Prostate gland (tissue), 2 donors: Measurements from ENCODE around the gene CRYBG1.

Source experiments
- CTCF ChIP-seq, 4 experiments: fragments of 200-600 bp in 2 of 4; fragments of 450-650 bp in 2 of 4; sonication (generic) in 2 of 4; IDR thresholded peaks; 1 replicate in 3 of 4; 2 replicates in 1 of 4; pipeline ENCODE4 v1.5.1; 2016 to 2019; ENCODE audit warnings: antibody characterized with exemption in 4 of 4, mild to moderate bottlenecking in 2 of 4, moderate library complexity in 2 of 4
- POLR2A ChIP-seq: fragments of 450-650 bp; IDR thresholded peaks from one replicate; pipeline ENCODE4 v1.6.1; 2016; ENCODE audit warnings: antibody characterized with exemption, mild to moderate bottlenecking
- POLR2AphosphoS5 ChIP-seq: sonication (generic); formaldehyde crosslinking; IDR thresholded peaks from one replicate; pipeline ENCODE4 v1.6.1; 2017; ENCODE audit warnings: antibody characterized with exemption

GRCh38 chr6:106599440-106599839 lies 238.9 kb downstream of the CRYBG1 start:
- no peak for TF ChIP-seq CTCF (IDR thresholded peaks at IDR 0.05)
- no peak for TF ChIP-seq POLR2AphosphoS5
- no peak for TF ChIP-seq POLR2A
